Measurements from ENCODE around the gene USF2.

- TF ChIP-seq CTCF (IDR thresholded peaks at IDR 0.05), result no peak
- no peak for TF ChIP-seq POLR2A (IDR thresholded peaks at IDR 0.05)
These were observed 53.3 kb downstream of the USF2 start for GRCh38 chr19:35322014-35322413.

Data from thyroid gland (tissue), 4 donors.